Pancreas (tissue), 10 donors: ENCODE measurements around the gene GTF2A1L. TPM values are rescaled to one million over a fixed set of nuclear protein-coding genes. Genes with fewer than 3 reads are reported as not detected.
"Not testable (repeated sequence)": the region's sequence is repeated elsewhere in the genome, so short reads cannot be mapped to it uniquely, and the experiment has no call there.

Experiments
- ATAC-seq, 4 donors: fragments of 200-7000 bp; cut with Tn5 transposase; one replicate each; pipeline versions ENCODE4 v1.8.0 to v1.9.1; 2020; ENCODE audit warnings: mild to moderate bottlenecking in 4 of 4, moderate library complexity in 4 of 4
- DNase-seq, 6 donors: peaks; one replicate each; pipeline ENCODE4 v3.0.0-alpha.2; 2020
- FAIRE-seq: peaks from 2 replicates; lab custom pipeline; 2012; peaks lifted over from hg19 to GRCh38; lab: Jason Lieb, UNC
- H3K27ac ChIP-seq, 4 donors: fragments of 200-600 bp; sonication (generic); 1 replicate in 3 of 4; 2 replicates in 1 of 4; pipeline versions ENCODE4 v1.5.0 to v1.8.0; 2020
- H3K27me3 ChIP-seq, 4 donors: fragments of 200-600 bp; one replicate each; pipeline ENCODE4 v1.8.0; 2021
- H3K36me3 ChIP-seq, 3 donors: fragments of 200-600 bp; sonication (generic) in 1 of 3; one replicate each; pipeline versions ENCODE4 v1.5.0 to v1.8.0; 2020 to 2021
- H3K4me1 ChIP-seq, 3 donors: fragments of 200-600 bp; one replicate each; pipeline ENCODE4 v1.8.0; 2021
- H3K4me3 ChIP-seq, 4 donors: fragments of 200-600 bp; sonication (generic) in 2 of 4; one replicate each; pipeline versions ENCODE4 v1.5.0 to v1.8.0; 2020 to 2021
- H3K9me3 ChIP-seq, 4 donors: fragments of 200-600 bp; one replicate each; pipeline ENCODE4 v1.8.0; 2021
- WGBS, 2 donors: extraction: QIAGEN DNeasy Blood & Tissue Kit; methylation state at CpG; one replicate each; pipeline ENCODE4 v1.1.7; 2013; 5-methylcytosine and 5-hydroxymethylcytosine counted together
- intact Hi-C, 3 donors: fragments of 100-400 bp; cut with DNase I; formaldehyde crosslinking; loops; one replicate each; pipeline versions ENCODE4 v1.11.1 to v1.14.2; 2022
- polyA plus RNA-seq, 2 donors: library from polyadenylated mRNA; stranded (reverse); fragments of 200-250 nt; gene quantifications; one replicate each; pipeline ENCODE4 v1.2.3, GENCODE V29; 2013
- total RNA-seq, 6 donors: library from RNA; stranded (reverse); fragmentation: NEBNext Ultra II Directional in 4 of 6; extraction: Animal tissue kit (Norgen Biotek cat#: 25700) in 4 of 6; gene quantifications; one replicate each; pipeline versions ENCODE4 v1.2.1 to v1.2.4, GENCODE V29; 2021 to 2023
- TF ChIP-seq, protein P1 (sequence below), 4 donors: fragments of 200-600 bp; sonication (generic) in 3 of 4; IDR thresholded peaks; one replicate each; pipeline versions ENCODE4 v1.5.0 to v1.8.0; 2021; ENCODE audit warnings: antibody characterized with exemption in 4 of 4
- donor health status: healthy with polysubstance abuse.
- donor health status: DM: no; HTN: no; CAD: no; lungs with moderate emphysema.
- donor health status: DM: no; HTN: no; CAD: no.
- donor health status: control.
- donor health status: control.
- donor health status: Bipolar disorder and iron deficiency.
- donor health status: DM: yes; HTN: yes; CAD: no.
- donor health status: DM: no; HTN: no; CAD: no.
- donor health status: DM: no; HTN: no; CAD: no.
- donor health status: DM: yes; HTN: yes; CAD: no.

The GTF2A1L gene
- total and polyA plus RNA-seq, 8 donors = 0.17 to 0.42 TPM; not detected in 6

DNA sequence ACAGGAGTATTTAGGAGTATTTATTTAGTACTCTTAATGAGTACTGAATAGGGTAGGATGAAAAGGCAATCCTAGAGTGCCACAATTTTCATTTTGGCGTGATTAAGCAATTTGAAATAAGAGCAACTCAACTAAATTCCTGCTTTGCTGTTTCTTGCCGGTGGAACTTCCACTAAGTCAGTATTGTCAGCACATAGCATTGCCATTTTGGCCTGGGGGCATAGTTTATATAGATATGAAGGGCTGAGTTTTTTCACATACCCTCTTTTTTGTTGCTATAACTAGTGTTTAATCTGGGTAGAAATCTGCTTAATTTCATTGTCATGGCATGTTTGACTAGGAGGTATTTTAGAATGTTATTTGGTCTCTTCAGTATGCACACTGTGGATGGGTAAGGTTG, 1.9 kb downstream of the GTF2A1L start:
- DNase-seq (no peak), FAIRE-seq (no peak), ATAC-seq (no peak)
- H3K9me3 ChIP-seq = no peaks in the 10 kb centered on the region
- TF ChIP-seq, protein P1, sequence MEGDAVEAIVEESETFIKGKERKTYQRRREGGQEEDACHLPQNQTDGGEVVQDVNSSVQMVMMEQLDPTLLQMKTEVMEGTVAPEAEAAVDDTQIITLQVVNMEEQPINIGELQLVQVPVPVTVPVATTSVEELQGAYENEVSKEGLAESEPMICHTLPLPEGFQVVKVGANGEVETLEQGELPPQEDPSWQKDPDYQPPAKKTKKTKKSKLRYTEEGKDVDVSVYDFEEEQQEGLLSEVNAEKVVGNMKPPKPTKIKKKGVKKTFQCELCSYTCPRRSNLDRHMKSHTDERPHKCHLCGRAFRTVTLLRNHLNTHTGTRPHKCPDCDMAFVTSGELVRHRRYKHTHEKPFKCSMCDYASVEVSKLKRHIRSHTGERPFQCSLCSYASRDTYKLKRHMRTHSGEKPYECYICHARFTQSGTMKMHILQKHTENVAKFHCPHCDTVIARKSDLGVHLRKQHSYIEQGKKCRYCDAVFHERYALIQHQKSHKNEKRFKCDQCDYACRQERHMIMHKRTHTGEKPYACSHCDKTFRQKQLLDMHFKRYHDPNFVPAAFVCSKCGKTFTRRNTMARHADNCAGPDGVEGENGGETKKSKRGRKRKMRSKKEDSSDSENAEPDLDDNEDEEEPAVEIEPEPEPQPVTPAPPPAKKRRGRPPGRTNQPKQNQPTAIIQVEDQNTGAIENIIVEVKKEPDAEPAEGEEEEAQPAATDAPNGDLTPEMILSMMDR (IDR thresholded peaks at IDR 0.05) = no peak
- 85 to 90% methylated on average over 2 of the region's 2 CpGs for WGBS, 2 donors
- H3K27me3 ChIP-seq = no peaks in the 10 kb centered on the region
- H3K4me3 ChIP-seq = no peak overlapping the region
- intact Hi-C loops = no loop called here
- H3K36me3 ChIP-seq = no peaks in the 10 kb centered on the region
- H3K4me1 ChIP-seq = no peaks in the 10 kb centered on the region
- H3K27ac ChIP-seq = no peak overlapping the region

DNA sequence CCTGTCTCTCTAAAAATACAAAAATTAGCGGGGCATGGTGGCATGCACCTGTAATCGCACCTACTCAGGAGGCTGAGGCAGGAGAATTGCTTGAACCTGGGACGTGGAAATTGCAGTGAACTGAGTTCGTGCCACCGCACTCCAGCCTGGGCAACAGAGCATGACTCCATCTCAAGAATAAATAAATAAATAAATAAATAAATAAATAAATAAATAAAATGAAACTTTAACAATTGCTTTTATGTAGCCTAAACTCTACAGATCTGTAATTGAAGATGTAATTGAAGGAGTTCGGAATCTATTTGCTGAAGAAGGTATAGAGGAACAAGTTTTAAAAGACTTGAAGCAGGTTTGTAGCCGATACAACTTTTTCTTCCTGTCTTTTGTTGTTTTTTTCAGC, 2.9 kb downstream of the GTF2A1L start:
- no peak for ATAC-seq
- intact Hi-C loops = no loop called here
- Histone ChIP-seq H3K9me3 (no peaks in the 10 kb centered on the region), H3K27ac (no peak overlapping the region), H3K4me3 (no peak overlapping the region), H3K27me3 (no peaks in the 10 kb centered on the region), H3K4me1 (no peaks in the 10 kb centered on the region), H3K36me3 (no peaks in the 10 kb centered on the region)
- FAIRE-seq = no peak
- no peak for DNase-seq
- TF ChIP-seq, protein P1 (IDR thresholded peaks at IDR 0.05) = no peak
- 80 to 90% methylated on average over 7 of the region's 7 CpGs for WGBS, 2 donors

DNA sequence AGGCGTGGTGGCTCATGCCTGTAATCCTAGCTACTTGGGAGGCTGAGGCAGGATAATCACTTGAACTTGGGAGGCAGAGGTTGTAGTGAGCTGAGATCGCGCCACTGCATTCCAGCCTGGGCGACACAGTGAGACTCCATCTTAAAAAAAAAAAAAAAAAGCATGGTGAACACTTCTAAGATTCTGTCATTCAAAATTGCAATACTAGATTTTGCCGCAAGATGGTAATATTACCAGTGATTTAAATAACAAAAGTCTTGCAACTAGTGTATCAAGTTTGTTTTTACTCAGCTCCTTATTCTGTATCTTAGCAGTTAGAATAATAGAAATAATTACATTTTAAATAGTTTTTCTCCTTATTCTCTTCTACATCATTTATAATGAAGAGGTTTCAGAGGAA, 5.0 kb downstream of the GTF2A1L start:
- 81 to 84% methylated on average over 5 of the region's 5 CpGs for WGBS, 2 donors
- H3K36me3 ChIP-seq, intact Hi-C loops, H3K27ac ChIP-seq, H3K4me1 ChIP-seq, FAIRE-seq, H3K27me3 ChIP-seq, H3K4me3 ChIP-seq, ATAC-seq, H3K9me3 ChIP-seq, DNase-seq: not testable (repeated sequence)

DNA sequence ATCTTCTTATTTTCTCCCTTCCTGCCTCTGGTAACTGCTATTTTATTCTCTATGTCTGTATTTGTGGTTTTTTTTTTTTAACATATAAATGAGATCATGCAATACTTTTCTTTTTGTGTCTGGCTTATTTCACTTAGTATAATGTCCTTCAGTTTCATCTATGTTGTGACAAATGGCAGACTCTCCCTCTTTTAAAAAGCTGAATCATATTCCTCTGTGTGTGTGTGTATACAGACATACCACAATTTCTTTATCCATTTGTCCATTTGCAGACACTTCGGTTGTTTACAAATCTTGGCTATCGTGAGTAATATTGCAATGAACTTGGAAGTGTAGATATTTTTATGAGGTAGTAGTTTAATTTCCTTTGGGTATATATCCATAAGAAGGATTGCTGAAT, 7.0 kb downstream of the GTF2A1L start:
- Histone ChIP-seq H3K27me3 (no peaks in the 10 kb centered on the region), H3K4me3 (no peak overlapping the region), H3K27ac (no peak overlapping the region), H3K4me1 (no peaks in the 10 kb centered on the region), H3K9me3 (no peaks in the 10 kb centered on the region), H3K36me3 (no peaks in the 10 kb centered on the region)
- 80 to 84% methylated on average over 2 of the region's 2 CpGs for WGBS, 2 donors
- intact Hi-C loops = no loop called here
- no peak for FAIRE-seq
- ATAC-seq = no peak
- DNase-seq = no peak
- TF ChIP-seq, protein P1 (IDR thresholded peaks at IDR 0.05) = no peak

DNA sequence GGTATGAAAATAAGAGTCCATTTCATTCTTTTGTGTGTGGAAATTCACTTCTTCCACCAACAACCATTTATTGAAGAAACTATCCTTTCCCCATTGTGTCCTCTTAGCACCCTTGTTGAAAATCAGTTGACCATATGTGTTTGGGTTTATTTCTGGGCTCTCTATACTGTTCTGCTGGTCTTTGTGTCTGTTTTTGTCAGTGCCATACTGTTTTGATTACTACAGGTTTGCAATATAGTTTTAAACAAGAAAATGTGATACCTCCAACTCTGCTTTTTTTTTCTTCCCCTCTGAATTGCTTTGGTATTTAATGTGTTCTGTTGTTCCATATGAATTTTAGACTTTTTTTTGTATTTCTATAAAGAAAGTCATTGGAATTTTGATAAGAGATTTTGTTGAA, 8.4 kb downstream of the GTF2A1L start:
- TF ChIP-seq, protein P1 (IDR thresholded peaks at IDR 0.05) = no peak
- no peak for ATAC-seq

DNA sequence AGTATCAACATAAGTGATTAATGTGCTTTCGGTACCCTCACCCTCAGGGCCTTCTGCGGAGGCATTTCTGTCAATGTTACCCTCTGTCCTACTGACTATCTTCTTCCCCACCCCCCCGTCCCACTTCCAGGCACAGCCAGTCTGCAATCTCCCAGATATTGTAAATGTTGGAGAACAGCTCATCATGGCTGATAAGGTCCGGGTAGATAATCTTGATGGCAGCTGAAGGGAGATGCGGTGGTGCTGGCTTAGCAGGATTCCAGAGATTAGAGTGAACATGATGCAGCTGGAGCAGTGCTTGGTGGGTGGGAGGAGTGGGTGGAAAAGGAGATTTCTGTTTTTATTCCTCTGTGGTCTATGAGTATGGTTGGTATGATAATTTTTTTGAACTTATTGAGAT, 15.5 kb downstream of the GTF2A1L start:
- ATAC-seq (no peak), DNase-seq (no peak), FAIRE-seq (no peak)
- Histone ChIP-seq H3K36me3 (no peaks in the 10 kb centered on the region), H3K9me3 (no peaks in the 10 kb centered on the region), H3K4me1 (no peaks in the 10 kb centered on the region), H3K27me3 (no peaks in the 10 kb centered on the region), H3K27ac (no peak overlapping the region), H3K4me3 (no peak overlapping the region)
- TF ChIP-seq, protein P1 (IDR thresholded peaks at IDR 0.05) = no peak
- WGBS, 2 donors = 10 to 12% methylated on average over 5 of the region's 5 CpGs
- intact Hi-C loops = no loop called here

More for the DNA sequence above, 8.4 kb downstream of the GTF2A1L start:
- no peaks in the 10 kb centered on the region for H3K27me3 ChIP-seq
- intact Hi-C loops = no loop called here
- DNase-seq (no peak), FAIRE-seq (no peak)
- no peaks in the 10 kb centered on the region for H3K36me3 ChIP-seq
- H3K4me3 ChIP-seq = no peak overlapping the region
- no peaks in the 10 kb centered on the region for H3K4me1 ChIP-seq
- H3K9me3 ChIP-seq = no peaks in the 10 kb centered on the region
- no peak overlapping the region for H3K27ac ChIP-seq
